Loucy (cell line): ENCODE measurements around the gene CYS1.

Experiments
- H2AFZ ChIP-seq: fragments of 200-600 bp; sonication (generic); 2 replicates; pipeline ENCODE4 v1.6.0; 2016; ENCODE audit warnings: antibody characterized with exemption, mild to moderate bottlenecking, low read length, moderate library complexity
- H3F3A ChIP-seq: fragments of 200-600 bp; 2 replicates; pipeline ENCODE4 v1.6.0; 2016; ENCODE audit warnings: antibody characterized with exemption, low read depth, mild to moderate bottlenecking
- H3K27me3 ChIP-seq: fragments of 200-600 bp; sonication (generic); 2 replicates; pipeline ENCODE4 v1.6.1; 2014; ENCODE audit warnings: low read length, mild to moderate bottlenecking; ENCODE audit not compliant: insufficient read depth, poor library complexity, severe bottlenecking
- H3K36me3 ChIP-seq: fragments of 200-600 bp; sonication (generic); 2 replicates; pipeline ENCODE4 v1.6.1; 2016; ENCODE audit warnings: low read length; ENCODE audit not compliant: insufficient read depth
- H3K4me1 ChIP-seq: fragments of 200-600 bp; sonication (generic); 2 replicates; pipeline ENCODE4 v1.5.1; 2014; ENCODE audit warnings: low read length, mild to moderate bottlenecking; ENCODE audit not compliant: insufficient read depth, poor library complexity, severe bottlenecking
- H3K4me2 ChIP-seq: fragments of 200-600 bp; sonication (generic); 2 replicates; pipeline ENCODE4 v1.6.0; 2014; ENCODE audit warnings: antibody characterized with exemption, low read length, low read depth, mild to moderate bottlenecking; ENCODE audit not compliant: poor library complexity, severe bottlenecking
- H3K4me3 ChIP-seq: fragments of 200-600 bp; sonication (generic); 2 replicates; pipeline ENCODE4 v1.5.1; 2014; ENCODE audit warnings: low read length, mild to moderate bottlenecking, mixed read lengths; ENCODE audit not compliant: poor library complexity, severe bottlenecking
- H3K79me2 ChIP-seq: fragments of 200-600 bp; sonication (generic); 2 replicates; pipeline ENCODE4 v1.6.1; 2014; ENCODE audit warnings: low read length; ENCODE audit not compliant: insufficient read depth
- H3K9ac ChIP-seq: fragments of 200-600 bp; sonication (generic); 2 replicates; pipeline ENCODE4 v1.6.0; 2014; ENCODE audit warnings: mild to moderate bottlenecking, low read depth, low read length, moderate library complexity; ENCODE audit not compliant: poor library complexity, severe bottlenecking
- H3K9me2 ChIP-seq: fragments of 200-600 bp; sonication (generic); replicated peaks from 2 replicates; pipeline ENCODE4 v1.6.1; 2016; ENCODE audit warnings: low read depth, low read length, mixed read lengths
- H3K9me3 ChIP-seq: fragments of 200-600 bp; sonication (generic); 2 replicates; pipeline ENCODE4 v1.6.1; 2014; ENCODE audit warnings: mild to moderate bottlenecking, antibody characterized with exemption, low read length, low read depth; ENCODE audit not compliant: insufficient read depth
- H4K20me1 ChIP-seq: fragments of 200-600 bp; sonication (generic); 2 replicates; pipeline ENCODE4 v1.6.0; 2014; ENCODE audit warnings: antibody characterized with exemption, low read length, mild to moderate bottlenecking; ENCODE audit not compliant: insufficient read depth, poor library complexity, severe bottlenecking
- EZH2phosphoT487 ChIP-seq: fragments of 200-600 bp; IDR thresholded peaks from 2 replicates; pipeline ENCODE4 v1.6.1; 2018; ENCODE audit warnings: antibody characterized with exemption, mild to moderate bottlenecking, moderate library complexity, borderline replicate concordance
- TF ChIP-seq, protein P1 (sequence below): fragments of 200-600 bp; sonication (generic); conservative IDR thresholded peaks from 2 replicates; pipeline ENCODE4 v1.5.1; 2014; ENCODE audit warnings: mild to moderate bottlenecking, antibody characterized with exemption, low read length

CYS1 gene

GRCh38 chr2:10065773-10066055 is 14.5 kb downstream of the CYS1 start:
- H3K79me2 ChIP-seq: no peaks in the 10 kb centered on the region
- H3K9ac ChIP-seq: no peak overlapping the region
- H3K4me3 ChIP-seq: no peak overlapping the region
- no peaks in the 10 kb centered on the region for H3K9me2 ChIP-seq
- H3K27me3 ChIP-seq: no peaks in the 10 kb centered on the region
- H2AFZ ChIP-seq: no peak overlapping the region
- TF ChIP-seq, protein P1, sequence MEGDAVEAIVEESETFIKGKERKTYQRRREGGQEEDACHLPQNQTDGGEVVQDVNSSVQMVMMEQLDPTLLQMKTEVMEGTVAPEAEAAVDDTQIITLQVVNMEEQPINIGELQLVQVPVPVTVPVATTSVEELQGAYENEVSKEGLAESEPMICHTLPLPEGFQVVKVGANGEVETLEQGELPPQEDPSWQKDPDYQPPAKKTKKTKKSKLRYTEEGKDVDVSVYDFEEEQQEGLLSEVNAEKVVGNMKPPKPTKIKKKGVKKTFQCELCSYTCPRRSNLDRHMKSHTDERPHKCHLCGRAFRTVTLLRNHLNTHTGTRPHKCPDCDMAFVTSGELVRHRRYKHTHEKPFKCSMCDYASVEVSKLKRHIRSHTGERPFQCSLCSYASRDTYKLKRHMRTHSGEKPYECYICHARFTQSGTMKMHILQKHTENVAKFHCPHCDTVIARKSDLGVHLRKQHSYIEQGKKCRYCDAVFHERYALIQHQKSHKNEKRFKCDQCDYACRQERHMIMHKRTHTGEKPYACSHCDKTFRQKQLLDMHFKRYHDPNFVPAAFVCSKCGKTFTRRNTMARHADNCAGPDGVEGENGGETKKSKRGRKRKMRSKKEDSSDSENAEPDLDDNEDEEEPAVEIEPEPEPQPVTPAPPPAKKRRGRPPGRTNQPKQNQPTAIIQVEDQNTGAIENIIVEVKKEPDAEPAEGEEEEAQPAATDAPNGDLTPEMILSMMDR: no peak
- no peak for TF ChIP-seq EZH2phosphoT487
- no peaks in the 10 kb centered on the region for H3K36me3 ChIP-seq
- no peaks in the 10 kb centered on the region for H3F3A ChIP-seq
- no peaks in the 10 kb centered on the region for H4K20me1 ChIP-seq
- H3K4me1 ChIP-seq: no peaks in the 10 kb centered on the region
- H3K4me2 ChIP-seq: no peak overlapping the region
- H3K9me3 ChIP-seq: peaks cover 6% of the 10 kb centered on the region; the same call in 1 of the 2 replicates

DNA sequence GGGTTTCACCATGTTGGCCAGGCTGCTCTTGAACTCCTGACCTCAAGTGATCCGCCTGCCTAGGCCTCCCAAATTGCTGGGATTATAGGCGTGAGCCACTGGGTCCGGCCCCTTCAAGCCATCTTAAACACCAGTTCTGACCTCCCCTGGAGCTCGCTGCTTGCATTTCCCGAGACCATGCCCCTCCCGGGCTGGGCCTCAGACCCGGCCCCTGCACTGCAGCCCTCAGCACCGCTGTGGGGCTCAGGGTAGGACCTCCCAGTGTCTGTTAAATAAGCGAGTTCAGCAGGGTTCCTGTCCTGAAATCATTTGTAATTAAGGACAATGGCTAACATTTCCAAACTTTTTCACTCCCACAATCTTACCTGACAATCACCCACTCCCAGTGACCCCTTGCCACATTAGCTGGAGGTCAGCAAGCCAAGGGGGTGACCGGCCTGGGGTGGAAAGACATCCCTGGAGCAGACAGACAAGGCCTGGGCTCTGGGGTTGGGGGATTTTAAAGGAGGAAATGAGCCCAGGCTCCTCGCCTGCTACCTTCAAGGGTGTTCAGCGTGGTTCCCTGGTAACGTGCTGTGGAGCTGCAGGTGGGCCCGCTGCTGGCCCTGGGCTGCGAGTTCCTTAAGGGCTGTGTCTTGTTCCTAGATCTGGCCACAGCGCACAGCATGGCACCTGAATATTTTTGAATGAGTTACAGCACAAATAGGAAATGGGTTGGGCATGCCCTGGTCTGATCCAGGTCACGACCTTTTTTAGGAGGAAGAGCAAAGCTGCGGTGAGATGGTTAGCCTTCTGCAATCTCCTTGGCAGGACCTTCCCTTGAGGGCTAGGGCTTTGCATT is 15.1 kb downstream of the CYS1 start:
- no peaks in the 10 kb centered on the region for H3F3A ChIP-seq
- no peaks in the 10 kb centered on the region for H3K4me1 ChIP-seq
- no peak overlapping the region for H3K9ac ChIP-seq
- H3K36me3 ChIP-seq: no peaks in the 10 kb centered on the region
- H3K9me3 ChIP-seq: peaks cover 6% of the 10 kb centered on the region; the same call in 1 of the 2 replicates
- H4K20me1 ChIP-seq: no peaks in the 10 kb centered on the region
- no peak overlapping the region for H3K4me2 ChIP-seq
- no peaks in the 10 kb centered on the region for H3K27me3 ChIP-seq
- no peak for TF ChIP-seq EZH2phosphoT487
- no peaks in the 10 kb centered on the region for H3K79me2 ChIP-seq
- no peak overlapping the region for H2AFZ ChIP-seq
- no peaks in the 10 kb centered on the region for H3K9me2 ChIP-seq
- H3K4me3 ChIP-seq: no peak overlapping the region

- Histone ChIP-seq H3K9ac (no peak overlapping the region), H3K27me3 (no peaks in the 10 kb centered on the region), H3K4me3 (no peak overlapping the region), H2AFZ (no peak overlapping the region), H4K20me1 (no peaks in the 10 kb centered on the region), H3K4me1 (no peaks in the 10 kb centered on the region), H3K9me2 (no peaks in the 10 kb centered on the region), H3K79me2 (no peaks in the 10 kb centered on the region), H3K36me3 (no peaks in the 10 kb centered on the region), H3K4me2 (no peak overlapping the region), H3K9me3 (peaks cover 6% of the 10 kb centered on the region; the same call in 1 of the 2 replicates), H3F3A (no peaks in the 10 kb centered on the region)
- TF ChIP-seq, protein P1: no peak
- no peak for TF ChIP-seq EZH2phosphoT487
Observed at GRCh38 chr2:10063566-10063965, 16.6 kb downstream of the CYS1 start.

- no peak for TF ChIP-seq EZH2phosphoT487
- TF ChIP-seq, protein P1: no peak
- no peaks in the 10 kb centered on the region for H3K36me3 ChIP-seq
- H3K9me3 ChIP-seq: peaks cover 5% of the 10 kb centered on the region; the same call in 1 of the 2 replicates
- no peak overlapping the region for H3K4me2 ChIP-seq
- no peaks in the 10 kb centered on the region for H3F3A ChIP-seq
- H3K4me1 ChIP-seq: no peaks in the 10 kb centered on the region
- no peaks in the 10 kb centered on the region for H3K79me2 ChIP-seq
- H3K4me3 ChIP-seq: no peak overlapping the region
- H4K20me1 ChIP-seq: no peaks in the 10 kb centered on the region
- H3K9me2 ChIP-seq: no peaks in the 10 kb centered on the region
- H3K27me3 ChIP-seq: no peaks in the 10 kb centered on the region
- no peak overlapping the region for H3K9ac ChIP-seq
- no peak overlapping the region for H2AFZ ChIP-seq
Observed at GRCh38 chr2:10062931-10063365, 17.3 kb downstream of the CYS1 start.
